Measurements from ENCODE around the gene MEF2A.

The MEF2A gene

DNA sequence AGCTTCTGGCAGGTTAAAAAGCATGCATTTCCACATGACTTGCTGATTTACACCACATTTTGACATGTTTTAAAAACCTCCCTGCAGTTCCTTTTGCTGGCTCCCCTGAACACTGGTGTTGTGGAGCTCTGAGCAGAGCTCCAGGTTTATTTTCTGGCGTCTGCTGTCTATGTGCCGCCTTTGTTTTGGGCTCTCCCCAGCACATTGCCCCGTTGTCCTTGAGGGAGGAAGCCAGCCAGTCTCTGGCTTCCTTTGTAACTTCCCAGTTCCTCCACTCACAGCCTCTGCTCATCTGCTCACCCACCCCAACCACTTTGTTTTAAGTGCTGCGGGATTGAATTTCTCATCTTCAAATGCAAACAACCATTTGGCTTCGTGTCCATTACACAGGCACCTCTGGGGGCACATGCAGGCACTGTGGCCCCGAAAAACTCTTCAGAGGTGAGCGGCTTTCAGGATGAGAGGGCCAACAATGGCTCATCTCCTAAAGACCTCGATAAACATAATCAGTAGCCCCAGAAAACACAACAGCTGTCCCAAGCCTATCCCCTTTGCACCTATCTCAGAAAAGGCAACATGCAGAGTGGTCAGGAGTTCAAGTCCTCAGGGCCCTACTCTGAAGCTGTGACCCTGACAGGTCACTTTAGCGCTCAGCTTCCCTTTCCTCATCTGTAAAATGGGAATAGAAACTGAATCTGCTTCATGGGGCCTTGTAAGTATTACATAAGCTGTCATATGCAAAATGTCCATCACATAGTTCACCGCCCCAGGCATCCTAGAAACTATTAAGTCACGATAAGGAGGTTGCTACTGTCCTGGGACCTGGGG is 1.3 kb upstream of the MEF2A start:
- peak; percentile 83 for DNase-seq (ENCODE audit: low read depth, low spot score)

DNA sequence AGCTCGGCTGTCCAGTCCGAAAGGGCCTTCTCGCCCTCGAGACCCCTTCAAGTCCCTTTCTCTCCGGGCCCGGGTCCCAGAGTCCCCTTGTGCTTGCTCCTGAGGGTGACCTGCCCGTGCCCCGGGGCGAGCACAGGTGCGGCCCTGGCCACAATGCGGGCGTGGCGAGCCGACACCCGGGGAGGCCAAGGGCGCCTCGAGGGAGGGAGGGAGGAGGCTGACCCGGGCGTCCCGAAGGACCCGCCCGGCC is 810 bp upstream of the MEF2A start:
- DNase-seq (ENCODE audit: low read depth, low spot score) = no peak

DNA sequence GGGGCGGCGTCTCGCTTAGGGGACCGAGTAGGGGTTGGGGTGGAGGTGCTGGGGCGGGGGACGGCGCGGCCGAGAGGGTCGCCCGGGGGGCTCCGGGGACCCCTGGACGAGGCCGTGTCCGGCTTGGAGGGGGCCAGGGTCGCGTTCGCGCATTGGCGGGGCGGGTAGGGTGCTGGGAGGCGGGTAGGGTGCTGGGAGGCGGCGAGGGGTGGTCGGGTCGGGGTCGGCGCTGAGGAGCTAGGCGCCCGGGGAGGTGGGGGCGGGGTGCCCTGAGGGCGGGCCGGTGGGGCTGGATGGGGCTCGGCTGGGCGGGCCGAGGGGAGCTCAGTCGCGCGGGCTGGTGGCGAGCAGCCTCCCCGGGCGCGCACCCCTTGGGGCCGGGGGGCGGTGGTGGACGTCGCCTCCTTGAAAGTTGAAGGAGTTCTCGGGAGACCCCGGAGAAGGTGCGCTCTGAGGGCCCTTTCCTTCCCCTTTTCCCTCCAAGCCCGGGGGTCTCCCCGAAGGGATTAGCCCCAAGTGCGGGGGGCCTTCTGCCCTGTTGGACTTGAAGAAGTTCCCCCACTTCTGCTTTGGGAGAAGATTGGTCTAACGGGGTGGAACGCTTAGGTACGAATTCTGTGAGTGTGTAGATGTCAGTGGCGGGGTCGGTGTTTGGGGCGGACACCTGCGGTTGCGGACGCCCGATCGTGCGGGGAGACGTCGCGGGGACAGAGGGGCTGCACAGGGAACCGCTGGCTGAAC is 543 bp downstream of the MEF2A start:
- DNase-seq (ENCODE audit: low read depth, low spot score) = peak; percentile 34

DNA sequence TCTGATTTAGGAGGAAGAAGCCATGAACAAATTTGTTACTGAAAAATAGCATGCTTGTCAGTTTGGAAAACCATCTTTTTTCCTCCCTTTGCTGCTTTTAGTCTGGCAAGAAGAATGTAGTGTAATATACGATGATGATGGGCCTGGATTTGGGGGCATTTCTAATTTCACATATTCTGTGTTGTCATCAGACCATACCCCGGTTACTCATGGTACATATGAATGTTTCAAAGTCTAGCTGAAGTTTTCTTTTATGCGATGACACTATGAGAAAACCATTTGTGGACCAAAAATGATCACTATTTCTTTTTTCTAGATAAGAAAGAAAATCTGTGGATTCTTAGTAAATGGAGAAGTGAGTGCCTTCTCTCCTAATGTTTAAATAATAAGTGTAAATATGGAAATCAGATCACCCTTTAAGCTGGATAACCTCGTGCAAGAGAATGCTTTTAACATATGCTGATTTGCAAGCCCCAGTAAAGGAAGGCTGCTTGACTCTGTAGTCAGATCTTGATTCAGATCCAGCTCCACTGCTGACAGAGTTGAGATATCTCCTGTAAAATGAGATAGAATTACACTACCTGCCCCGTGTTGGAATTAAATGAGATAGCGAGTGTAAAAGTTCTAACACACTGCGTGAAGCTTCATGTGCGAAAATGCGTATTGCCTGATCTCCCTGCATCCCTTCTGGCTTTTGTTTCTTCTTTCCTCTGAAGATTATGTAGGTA is 3.0 kb downstream of the MEF2A start:
- DNase-seq (ENCODE audit: low read depth, low spot score) = peak; percentile 22

GRCh38 chr15:99571299-99571698 is 5.5 kb downstream of the MEF2A start:
- no peak for DNase-seq (ENCODE audit: low read depth, low spot score)

GRCh38 chr15:99574048-99574447 is 8.3 kb downstream of the MEF2A start:
- DNase-seq (ENCODE audit: low read depth, low spot score) = no peak

GRCh38 chr15:99574502-99574901 is 8.7 kb downstream of the MEF2A start:
- DNase-seq (ENCODE audit: low read depth, low spot score) = no peak

DNA sequence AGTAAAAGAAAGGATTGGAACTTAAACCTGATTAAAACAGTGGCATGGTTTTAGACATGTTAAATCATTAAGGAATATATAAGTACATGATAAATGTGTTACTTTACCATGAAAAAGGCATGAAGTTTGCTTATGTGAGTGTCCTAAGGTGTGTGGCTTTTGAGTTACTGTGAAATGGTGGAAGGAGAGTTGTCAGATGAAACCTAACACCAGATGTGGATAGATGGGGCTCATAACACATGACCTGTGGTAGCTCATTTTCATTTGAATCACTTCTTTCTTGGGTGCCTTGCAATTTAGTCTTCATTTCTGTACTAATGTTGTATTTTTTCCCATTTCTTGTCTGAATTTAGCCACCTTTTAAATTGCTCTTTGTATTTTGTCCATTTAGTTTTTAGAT is 13.0 kb downstream of the MEF2A start:
- no peak for DNase-seq (ENCODE audit: low read depth, low spot score)

DNA sequence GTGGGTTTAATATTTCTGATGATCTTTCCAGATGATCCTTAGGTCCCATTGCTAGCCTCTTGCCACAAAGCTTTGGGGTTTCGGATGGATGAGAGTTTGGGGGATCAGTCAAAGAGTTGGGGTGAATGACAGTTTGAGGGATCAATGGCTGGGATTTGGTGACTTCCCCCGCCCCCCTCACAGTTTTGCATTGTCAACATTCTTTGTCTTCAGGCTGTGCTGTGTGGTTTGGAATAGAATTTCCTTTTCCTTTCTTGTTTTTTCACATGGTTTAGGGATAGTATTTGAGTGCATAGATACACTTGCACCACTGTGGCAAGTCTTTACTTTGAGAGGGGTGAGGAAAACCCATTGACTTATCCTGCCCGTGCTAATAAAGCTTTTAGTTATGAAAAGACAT is 14.3 kb downstream of the MEF2A start:
- peak; percentile 37 for DNase-seq (ENCODE audit: low read depth, low spot score)

- no peak for DNase-seq (ENCODE audit: low read depth, low spot score)
Measured at GRCh38 chr15:99582508-99582960, 16.8 kb downstream of the MEF2A start.

DNA sequence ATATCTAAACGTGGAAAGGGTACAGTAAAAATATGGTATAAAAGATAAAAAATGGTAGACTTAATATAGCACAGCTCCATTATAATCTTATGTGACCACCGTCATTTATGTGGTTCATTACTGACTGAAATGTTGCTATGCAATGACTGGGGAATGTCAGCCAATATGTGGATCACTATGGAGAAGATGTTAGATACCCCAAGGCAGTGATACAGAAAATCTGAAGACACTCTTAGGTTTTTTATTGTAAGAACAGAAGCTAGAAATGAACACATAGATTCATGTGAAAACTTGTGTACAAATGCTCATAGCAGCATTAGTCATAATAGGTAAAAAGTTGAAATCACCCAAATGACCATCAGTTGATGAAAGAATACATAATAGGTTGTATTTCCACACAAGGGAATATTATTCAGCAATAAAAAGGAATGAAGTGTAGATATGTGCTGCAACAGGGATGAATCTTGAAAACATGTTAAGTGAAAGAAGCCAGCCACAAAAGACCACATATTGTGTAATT is 18.4 kb downstream of the MEF2A start:
- no peak for DNase-seq (ENCODE audit: low read depth, low spot score)

- DNase-seq (ENCODE audit: low read depth, low spot score) = no peak
Measured at GRCh38 chr15:99586121-99586520, 20.3 kb downstream of the MEF2A start.

- DNase-seq (ENCODE audit: low read depth, low spot score) = no peak
Measured at GRCh38 chr15:99589801-99590200, 24.0 kb downstream of the MEF2A start.

- no peak for DNase-seq (ENCODE audit: low read depth, low spot score)
Measured at GRCh38 chr15:99590913-99591646, 25.3 kb downstream of the MEF2A start.

GRCh38 chr15:99592145-99592791 is 26.5 kb downstream of the MEF2A start:
- peak; percentile 18 for DNase-seq (ENCODE audit: low read depth, low spot score)

DNA sequence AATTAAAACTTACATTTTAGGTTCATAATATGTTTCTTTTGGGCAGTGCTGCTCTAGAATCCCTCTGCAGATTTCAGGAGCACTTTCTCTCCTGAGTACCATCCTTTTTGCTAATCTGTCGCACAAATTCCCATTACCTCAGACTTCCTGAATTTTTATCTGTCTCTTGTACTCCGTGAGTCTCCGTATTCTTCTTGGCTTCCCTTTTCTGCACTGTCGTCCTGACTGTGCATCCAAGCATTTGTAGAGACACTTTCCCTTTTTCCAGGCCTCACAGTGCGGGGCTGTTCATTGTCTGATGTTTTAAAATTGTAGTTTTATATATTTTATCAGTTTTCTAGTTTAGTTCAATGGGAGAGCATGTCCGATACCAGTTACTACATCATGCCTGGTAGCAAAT is 27.3 kb downstream of the MEF2A start:
- DNase-seq (ENCODE audit: low read depth, low spot score) = no peak

DNA sequence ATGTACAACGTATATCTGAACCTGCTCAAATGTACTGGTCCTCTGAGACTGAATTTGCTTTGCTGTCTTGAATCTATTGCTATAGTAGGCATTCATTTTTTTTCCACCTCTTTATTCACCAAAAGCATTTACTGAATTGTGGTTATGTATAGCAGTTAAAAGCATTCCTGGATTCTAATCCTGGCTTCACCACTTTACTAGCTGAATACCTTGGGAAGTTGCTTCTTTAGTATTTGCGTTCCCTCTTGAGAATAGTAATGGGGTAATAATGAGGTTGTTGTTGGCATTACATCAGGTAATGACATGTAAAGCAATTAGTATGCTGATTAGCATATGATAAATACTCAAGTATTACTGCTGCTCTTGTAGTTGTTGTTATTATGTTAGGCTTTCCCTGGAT is 29.1 kb downstream of the MEF2A start:
- DNase-seq (ENCODE audit: low read depth, low spot score) = peak; percentile 63

DNA sequence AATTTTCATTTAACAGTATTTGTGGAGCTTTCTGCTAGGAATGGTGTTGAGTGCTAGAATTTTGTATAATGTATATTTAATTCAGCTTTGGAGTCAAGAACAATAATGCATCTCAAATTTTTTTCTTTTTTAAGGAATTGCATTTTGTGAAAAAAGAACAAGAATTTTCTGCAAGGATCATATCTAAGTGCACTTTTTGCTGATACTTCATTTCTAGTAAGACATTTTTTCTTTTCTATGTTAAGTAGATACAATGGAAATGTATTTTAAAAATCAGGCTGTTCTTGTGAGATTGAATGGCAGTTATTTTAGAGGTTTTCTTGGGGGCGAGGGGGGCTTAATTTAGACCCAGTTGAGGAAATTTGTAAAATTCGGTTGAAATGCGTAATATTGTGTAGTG is 32.5 kb downstream of the MEF2A start:
- DNase-seq (ENCODE audit: low read depth, low spot score) = no peak

DNA sequence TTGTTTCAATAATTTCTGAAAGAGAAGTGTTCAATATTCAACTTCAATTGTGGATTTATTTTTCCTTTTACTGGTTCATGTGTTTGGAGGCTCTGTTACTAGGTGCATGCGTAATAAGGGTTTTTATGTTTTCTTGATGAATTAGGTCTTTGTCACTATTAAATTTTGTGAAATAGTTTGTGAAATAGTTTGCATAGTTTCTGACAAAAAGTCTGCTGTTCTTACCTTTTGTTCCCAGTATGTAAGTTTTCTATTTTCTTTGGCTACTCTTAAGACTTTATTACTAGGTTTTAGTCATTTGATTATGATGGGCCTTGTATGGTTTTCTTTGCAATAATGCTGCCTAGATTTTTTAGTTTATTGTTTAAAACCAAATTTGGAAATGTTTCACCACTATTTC is 38.0 kb downstream of the MEF2A start:
- peak; percentile 43 for DNase-seq (ENCODE audit: low read depth, low spot score)

GRCh38 chr15:99604865-99605264 is 39.1 kb downstream of the MEF2A start:
- DNase-seq (ENCODE audit: low read depth, low spot score) = no peak

GRCh38 chr15:99605490-99605931 is 39.7 kb downstream of the MEF2A start:
- peak; percentile 28 for DNase-seq (ENCODE audit: low read depth, low spot score)
